ENCODE results near the gene NEDD4. TPM values are rescaled to one million over a fixed set of nuclear protein-coding genes. Genes with fewer than 3 reads are reported as not detected.

NEDD4 gene
- total RNA-seq, 1 donor from 2014 or later = 13.0 TPM

DNA sequence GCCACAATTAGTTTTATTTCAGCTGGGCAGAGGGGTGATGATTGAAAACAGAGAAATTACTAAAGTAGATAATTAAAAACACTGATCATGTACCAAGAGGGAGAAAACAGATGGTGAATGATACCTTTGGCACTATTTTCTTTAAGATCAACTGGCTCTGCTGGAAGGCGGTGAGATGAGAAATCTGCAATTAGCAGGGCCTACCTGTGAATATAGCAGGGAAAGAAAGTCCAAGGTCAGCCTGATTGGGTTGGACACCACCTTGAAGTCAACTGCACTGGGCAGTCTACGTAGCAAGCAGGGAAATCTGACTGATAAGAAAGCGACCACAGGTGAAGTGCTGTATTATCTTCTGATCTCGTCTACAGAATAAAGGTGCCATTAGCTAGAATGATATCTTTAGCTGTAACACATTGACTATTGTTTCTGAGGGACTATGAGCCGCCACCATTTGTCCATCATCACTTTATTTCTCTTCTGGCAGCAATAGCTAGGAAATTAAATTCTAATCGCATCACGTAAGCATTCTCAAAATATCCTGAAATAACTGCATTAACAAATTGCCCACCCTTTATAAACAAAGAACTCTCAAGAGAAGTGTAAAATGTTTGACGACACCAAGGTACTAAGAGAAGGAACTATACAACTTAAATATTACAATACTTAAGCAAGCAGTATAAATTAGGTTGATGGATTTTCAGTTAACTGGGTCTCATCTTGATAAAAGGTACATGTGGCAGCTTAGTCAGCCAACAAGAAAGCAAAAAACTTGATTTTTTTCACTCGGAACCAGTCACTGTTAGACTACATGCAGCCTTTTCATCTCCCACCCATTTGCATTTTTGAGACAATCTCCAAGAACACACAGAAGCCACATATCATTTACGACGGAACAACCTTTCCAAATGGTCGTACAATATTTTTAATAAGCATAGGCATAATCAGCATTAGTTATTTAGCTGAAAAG is 1.3 kb downstream of the NEDD4 start:
- H3K4me3 ChIP-seq (ENCODE audit: low read length in 3 of 3) = peak overlapping the region; percentile 78 to 86 (median 85)
- H3K4me1 ChIP-seq (ENCODE audit: control insufficient read depth in 3 of 3, insufficient read depth in 3 of 3, low read length in 3 of 3) = peaks cover 7 to 21% (median 8%) of the 10 kb centered on the region in 3 donors
- H3K27me3 ChIP-seq (ENCODE audit: control insufficient read depth in 3 of 3, insufficient read depth in 3 of 3, low read length in 3 of 3) = no peaks in the 10 kb centered on the region
- H3K27ac ChIP-seq (ENCODE audit: low read depth, low read length) = peak overlapping the region; percentile 85
- H3K36me3 ChIP-seq (ENCODE audit: control insufficient read depth in 3 of 3, insufficient read depth in 3 of 3, low read length in 3 of 3) = no peaks in the 10 kb centered on the region
- H3K9me3 ChIP-seq (ENCODE audit: control insufficient read depth in 3 of 3, low read length in 3 of 3) = no peaks in the 10 kb centered on the region
- peak overlapping the region; percentile 63 to 88 (median 83) for H3K9ac ChIP-seq (ENCODE audit: low read depth in 1 of 3, low read length in 3 of 3)

DNA sequence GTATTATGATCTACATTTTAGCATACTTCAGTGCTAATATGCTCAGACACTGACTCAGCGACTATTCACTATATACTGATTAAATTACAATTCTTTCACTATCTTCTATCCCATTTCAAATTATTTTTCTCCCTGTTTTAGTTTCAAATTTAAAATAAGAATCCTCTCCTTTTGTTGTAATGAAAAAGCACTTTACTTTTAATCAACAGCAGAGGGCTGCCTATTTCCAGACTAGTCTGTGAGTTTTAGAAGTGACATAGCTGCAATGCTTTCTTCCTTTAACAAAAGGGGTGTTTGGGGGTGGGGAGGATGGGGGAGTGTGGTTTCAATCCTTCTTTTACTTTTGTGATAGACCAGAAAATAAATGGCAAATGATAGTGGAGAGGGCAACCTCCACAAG is 2.4 kb downstream of the NEDD4 start:
- no peaks in the 10 kb centered on the region for H3K27me3 ChIP-seq (ENCODE audit: control insufficient read depth in 3 of 3, insufficient read depth in 3 of 3, low read length in 3 of 3)
- H3K4me3 ChIP-seq (ENCODE audit: low read length in 3 of 3) = no peak overlapping the region
- H3K36me3 ChIP-seq (ENCODE audit: control insufficient read depth in 3 of 3, insufficient read depth in 3 of 3, low read length in 3 of 3) = no peaks in the 10 kb centered on the region
- H3K4me1 ChIP-seq (ENCODE audit: control insufficient read depth in 3 of 3, insufficient read depth in 3 of 3, low read length in 3 of 3) = peaks cover 7 to 21% (median 8%) of the 10 kb centered on the region in 3 donors
- no peak overlapping the region for H3K9ac ChIP-seq (ENCODE audit: low read depth in 1 of 3, low read length in 3 of 3)
- H3K27ac ChIP-seq (ENCODE audit: low read depth, low read length) = no peak overlapping the region
- H3K9me3 ChIP-seq (ENCODE audit: control insufficient read depth in 3 of 3, low read length in 3 of 3) = no peaks in the 10 kb centered on the region

DNA sequence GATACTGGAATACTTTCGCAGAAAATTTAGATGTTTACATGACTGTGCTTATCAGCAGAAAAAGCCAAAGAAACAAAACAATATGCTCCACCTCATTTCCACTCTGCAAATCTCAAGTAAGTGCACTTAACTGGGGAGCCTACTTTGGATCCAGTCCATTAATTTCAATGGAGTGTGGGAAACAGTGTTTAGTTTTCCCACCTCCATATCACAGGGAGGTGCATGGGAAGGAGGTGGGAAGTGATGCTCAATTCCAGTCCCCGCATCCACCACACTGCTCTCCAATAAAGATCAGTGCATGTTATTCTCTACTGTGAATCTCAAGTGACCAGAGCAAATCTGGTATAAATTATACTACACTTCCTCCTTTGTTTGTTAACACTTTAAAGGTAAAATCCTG is 2.9 kb downstream of the NEDD4 start:
- H3K9ac ChIP-seq (ENCODE audit: low read depth in 1 of 3, low read length in 3 of 3) = no peak overlapping the region
- no peaks in the 10 kb centered on the region for H3K27me3 ChIP-seq (ENCODE audit: control insufficient read depth in 3 of 3, insufficient read depth in 3 of 3, low read length in 3 of 3)
- H3K9me3 ChIP-seq (ENCODE audit: control insufficient read depth in 3 of 3, low read length in 3 of 3) = no peaks in the 10 kb centered on the region
- no peak overlapping the region for H3K4me3 ChIP-seq (ENCODE audit: low read length in 3 of 3)
- no peak overlapping the region for H3K27ac ChIP-seq (ENCODE audit: low read depth, low read length)
- peaks cover 7 to 21% (median 8%) of the 10 kb centered on the region in 3 donors for H3K4me1 ChIP-seq (ENCODE audit: control insufficient read depth in 3 of 3, insufficient read depth in 3 of 3, low read length in 3 of 3)
- no peaks in the 10 kb centered on the region for H3K36me3 ChIP-seq (ENCODE audit: control insufficient read depth in 3 of 3, insufficient read depth in 3 of 3, low read length in 3 of 3)

DNA sequence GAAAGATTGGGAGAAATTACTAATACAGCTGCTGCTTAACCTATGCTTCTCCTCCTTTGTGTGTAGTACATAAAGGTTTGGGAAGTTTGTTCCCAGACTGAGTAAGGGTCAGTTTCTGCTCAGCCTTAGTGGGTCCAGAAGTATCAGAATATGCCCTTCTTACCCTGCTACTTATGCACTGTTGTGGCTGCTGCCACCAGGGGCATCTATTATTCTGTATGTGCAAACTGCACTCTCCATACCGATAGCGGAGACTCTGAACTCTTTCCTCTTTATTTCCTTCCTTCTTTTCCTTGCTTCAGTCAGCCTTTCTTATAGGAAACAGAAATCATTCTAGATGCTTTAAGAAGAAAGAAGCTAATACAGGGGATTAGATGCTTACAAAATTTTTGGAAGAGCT is 4.0 kb downstream of the NEDD4 start:
- no peak overlapping the region for H3K27ac ChIP-seq (ENCODE audit: low read depth, low read length)
- no peaks in the 10 kb centered on the region for H3K27me3 ChIP-seq (ENCODE audit: control insufficient read depth in 3 of 3, insufficient read depth in 3 of 3, low read length in 3 of 3)
- H3K9ac ChIP-seq (ENCODE audit: low read depth in 1 of 3, low read length in 3 of 3) = no peak overlapping the region
- H3K4me3 ChIP-seq (ENCODE audit: low read length in 3 of 3) = no peak overlapping the region
- no peaks in the 10 kb centered on the region for H3K36me3 ChIP-seq (ENCODE audit: control insufficient read depth in 3 of 3, insufficient read depth in 3 of 3, low read length in 3 of 3)
- H3K4me1 ChIP-seq (ENCODE audit: control insufficient read depth in 3 of 3, insufficient read depth in 3 of 3, low read length in 3 of 3) = peaks cover 7 to 16% (median 8%) of the 10 kb centered on the region in 3 donors
- no peaks in the 10 kb centered on the region for H3K9me3 ChIP-seq (ENCODE audit: control insufficient read depth in 3 of 3, low read length in 3 of 3)

DNA sequence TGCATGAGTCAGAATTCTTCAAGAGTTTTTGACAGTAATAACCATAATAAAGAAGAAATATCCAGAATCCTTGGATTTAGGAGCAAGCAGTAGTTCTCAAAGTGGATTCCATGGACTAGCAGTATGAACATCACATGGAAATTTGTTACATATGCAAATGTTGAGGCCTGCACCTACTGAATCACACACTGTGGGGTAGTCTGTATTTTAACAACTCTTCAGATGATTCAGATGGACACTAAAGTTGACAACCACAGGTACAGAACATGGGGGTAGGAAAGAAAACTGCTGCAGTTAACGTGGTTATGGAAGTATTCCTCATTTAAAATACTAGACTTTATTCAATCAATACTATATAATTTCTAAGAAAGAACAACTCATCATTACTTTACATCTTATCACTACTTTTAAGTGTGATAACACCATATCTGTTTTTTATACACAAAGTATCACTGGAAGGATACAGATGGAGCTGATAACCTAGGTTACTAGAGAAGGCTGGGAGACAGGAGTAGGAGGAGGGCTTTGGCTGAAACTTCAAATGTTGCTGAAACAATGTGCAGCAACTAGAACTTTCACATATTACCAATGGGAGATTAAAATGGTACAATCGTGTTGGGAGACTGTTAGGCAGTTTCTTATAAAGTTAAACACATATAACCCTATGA is 11.7 kb downstream of the NEDD4 start:
- Histone ChIP-seq H3K4me1 (ENCODE audit: control insufficient read depth in 3 of 3, insufficient read depth in 3 of 3, low read length in 3 of 3) (no peaks in the 10 kb centered on the region), H3K27ac (ENCODE audit: low read depth, low read length) (no peak overlapping the region), H3K27me3 (ENCODE audit: control insufficient read depth in 3 of 3, insufficient read depth in 3 of 3, low read length in 3 of 3) (no peaks in the 10 kb centered on the region), H3K9ac (ENCODE audit: low read depth in 1 of 3, low read length in 3 of 3) (no peak overlapping the region), H3K9me3 (ENCODE audit: control insufficient read depth in 3 of 3, low read length in 3 of 3) (no peaks in the 10 kb centered on the region), H3K36me3 (ENCODE audit: control insufficient read depth in 3 of 3, insufficient read depth in 3 of 3, low read length in 3 of 3) (no peaks in the 10 kb centered on the region), H3K4me3 (ENCODE audit: low read length in 3 of 3) (no peak overlapping the region)

DNA sequence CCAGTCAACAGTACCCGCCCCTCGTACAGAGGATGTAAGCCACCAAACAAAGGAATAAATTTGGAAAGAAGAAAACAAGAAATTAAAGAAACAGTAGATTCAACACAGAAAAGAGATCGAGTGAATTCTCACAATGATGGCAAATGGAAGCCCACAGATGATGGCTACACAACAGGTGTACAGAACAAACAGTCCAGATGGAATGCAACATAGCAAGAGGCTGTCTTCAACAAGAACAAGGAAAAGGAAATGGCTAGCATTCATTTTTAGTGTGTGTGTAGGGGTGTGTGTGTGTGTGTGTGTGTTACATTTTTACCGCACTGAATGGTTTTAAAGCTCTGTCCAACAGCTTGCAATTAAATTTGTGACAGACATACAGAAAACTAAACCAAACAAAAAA is 12.9 kb downstream of the NEDD4 start:
- no peaks in the 10 kb centered on the region for H3K9me3 ChIP-seq (ENCODE audit: control insufficient read depth in 3 of 3, low read length in 3 of 3)
- no peak overlapping the region for H3K4me3 ChIP-seq (ENCODE audit: low read length in 3 of 3)
- H3K9ac ChIP-seq (ENCODE audit: low read depth in 1 of 3, low read length in 3 of 3) = no peak overlapping the region
- H3K4me1 ChIP-seq (ENCODE audit: control insufficient read depth in 3 of 3, insufficient read depth in 3 of 3, low read length in 3 of 3) = no peaks in the 10 kb centered on the region
- H3K27ac ChIP-seq (ENCODE audit: low read depth, low read length) = no peak overlapping the region
- no peaks in the 10 kb centered on the region for H3K36me3 ChIP-seq (ENCODE audit: control insufficient read depth in 3 of 3, insufficient read depth in 3 of 3, low read length in 3 of 3)
- no peaks in the 10 kb centered on the region for H3K27me3 ChIP-seq (ENCODE audit: control insufficient read depth in 3 of 3, insufficient read depth in 3 of 3, low read length in 3 of 3)

DNA sequence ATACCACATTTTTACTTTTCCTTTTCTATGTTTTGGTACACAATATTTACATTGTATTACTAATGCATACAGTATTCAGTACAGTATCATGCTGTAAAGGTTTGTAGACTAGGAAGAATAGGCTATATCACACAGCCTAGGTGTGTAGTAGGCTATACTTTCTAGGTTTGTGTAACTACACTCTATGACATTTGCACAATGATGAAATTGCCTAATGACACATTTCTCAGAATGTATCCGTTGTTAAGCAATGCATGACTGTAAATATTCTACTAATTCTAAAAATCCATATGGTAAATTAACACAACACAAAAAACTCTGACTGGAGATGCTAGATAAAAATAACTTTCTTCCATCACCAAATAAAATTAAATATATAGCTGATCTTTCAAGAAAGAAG is 16.2 kb downstream of the NEDD4 start:
- Histone ChIP-seq H3K9ac (ENCODE audit: low read depth in 1 of 3, low read length in 3 of 3) (no peak overlapping the region), H3K4me1 (ENCODE audit: control insufficient read depth in 3 of 3, insufficient read depth in 3 of 3, low read length in 3 of 3) (no peaks in the 10 kb centered on the region), H3K9me3 (ENCODE audit: control insufficient read depth in 3 of 3, low read length in 3 of 3) (no peaks in the 10 kb centered on the region), H3K36me3 (ENCODE audit: control insufficient read depth in 3 of 3, insufficient read depth in 3 of 3, low read length in 3 of 3) (no peaks in the 10 kb centered on the region), H3K27ac (ENCODE audit: low read depth, low read length) (no peak overlapping the region), H3K4me3 (ENCODE audit: low read length in 3 of 3) (no peak overlapping the region), H3K27me3 (ENCODE audit: control insufficient read depth in 3 of 3, insufficient read depth in 3 of 3, low read length in 3 of 3) (no peaks in the 10 kb centered on the region)

DNA sequence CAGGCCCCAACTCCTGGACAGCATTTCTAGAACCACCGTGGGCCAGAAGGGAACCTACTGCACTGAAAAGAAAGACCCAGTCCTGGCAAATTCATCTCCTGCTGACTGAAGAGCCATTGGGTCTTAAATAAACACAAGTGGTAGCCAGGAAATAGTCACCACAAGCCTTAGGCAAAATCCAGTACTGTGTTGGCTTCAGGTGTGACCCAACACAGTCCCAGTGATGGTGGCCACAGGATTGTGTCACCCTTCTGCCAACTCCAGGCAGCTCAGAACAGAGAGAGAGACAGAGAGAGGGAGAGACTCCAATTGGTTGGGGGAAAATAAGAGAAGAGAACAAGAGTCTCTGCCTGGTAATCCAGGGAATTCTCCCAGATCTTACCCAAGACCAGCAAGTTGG is 23.1 kb downstream of the NEDD4 start:
- Histone ChIP-seq H3K9me3 (ENCODE audit: control insufficient read depth in 3 of 3, low read length in 3 of 3) (no peaks in the 10 kb centered on the region), H3K9ac (ENCODE audit: low read depth in 1 of 3, low read length in 3 of 3) (no peak overlapping the region), H3K36me3 (ENCODE audit: control insufficient read depth in 3 of 3, insufficient read depth in 3 of 3, low read length in 3 of 3) (no peaks in the 10 kb centered on the region), H3K4me3 (ENCODE audit: low read length in 3 of 3) (no peak overlapping the region), H3K4me1 (ENCODE audit: control insufficient read depth in 3 of 3, insufficient read depth in 3 of 3, low read length in 3 of 3) (peaks cover 0 to 2% (median 0%) of the 10 kb centered on the region in 3 donors), H3K27ac (ENCODE audit: low read depth, low read length) (no peak overlapping the region), H3K27me3 (ENCODE audit: control insufficient read depth in 3 of 3, insufficient read depth in 3 of 3, low read length in 3 of 3) (no peaks in the 10 kb centered on the region)

DNA sequence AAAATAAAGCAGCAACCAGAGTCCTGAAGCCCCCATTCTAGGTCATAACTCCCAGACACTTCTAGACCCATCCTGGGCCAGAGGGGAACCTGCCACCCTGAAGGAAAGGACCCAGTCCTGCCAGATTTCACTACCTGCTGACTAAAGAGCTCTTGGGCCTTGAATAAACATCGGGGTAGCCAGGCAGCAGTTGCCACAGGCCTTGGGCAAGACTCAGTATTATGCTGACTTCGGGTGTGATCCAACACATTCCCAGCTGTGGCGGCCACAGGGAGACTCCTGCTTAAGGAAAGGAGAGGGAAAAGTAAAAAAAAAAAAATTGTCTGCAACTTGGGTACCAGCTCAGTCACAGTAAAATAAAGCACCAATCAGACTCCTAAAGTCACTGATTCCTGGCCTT is 23.8 kb downstream of the NEDD4 start:
- Histone ChIP-seq H3K9me3 (ENCODE audit: control insufficient read depth in 3 of 3, low read length in 3 of 3) (no peaks in the 10 kb centered on the region), H3K4me3 (ENCODE audit: low read length in 3 of 3) (no peak overlapping the region), H3K9ac (ENCODE audit: low read depth in 1 of 3, low read length in 3 of 3) (no peak overlapping the region), H3K27me3 (ENCODE audit: control insufficient read depth in 3 of 3, insufficient read depth in 3 of 3, low read length in 3 of 3) (no peaks in the 10 kb centered on the region), H3K27ac (ENCODE audit: low read depth, low read length) (no peak overlapping the region), H3K4me1 (ENCODE audit: control insufficient read depth in 3 of 3, insufficient read depth in 3 of 3, low read length in 3 of 3) (peaks cover 0 to 2% (median 0%) of the 10 kb centered on the region in 3 donors), H3K36me3 (ENCODE audit: control insufficient read depth in 3 of 3, insufficient read depth in 3 of 3, low read length in 3 of 3) (no peaks in the 10 kb centered on the region)

DNA sequence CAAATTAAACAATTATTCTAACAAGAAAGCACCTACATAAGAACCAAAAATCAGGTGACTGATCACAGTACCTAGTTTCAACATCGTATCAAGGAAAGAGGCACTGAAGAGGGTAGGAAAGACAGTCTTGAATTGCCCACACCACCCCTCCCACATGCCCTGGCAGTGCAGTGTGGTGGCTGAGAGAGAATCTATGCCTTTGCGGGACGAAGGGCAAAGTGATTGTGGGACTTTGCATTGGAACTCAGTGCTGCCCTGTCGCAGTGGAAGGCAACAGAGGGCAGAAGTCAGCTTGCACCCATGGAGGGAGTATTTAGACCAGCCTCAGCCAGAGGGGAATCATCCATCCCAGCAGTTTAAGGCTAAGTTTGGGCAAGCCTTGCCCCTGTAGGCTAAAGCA is 24.5 kb downstream of the NEDD4 start:
- Histone ChIP-seq H3K36me3 (ENCODE audit: control insufficient read depth in 3 of 3, insufficient read depth in 3 of 3, low read length in 3 of 3) (no peaks in the 10 kb centered on the region), H3K9ac (ENCODE audit: low read depth in 1 of 3, low read length in 3 of 3) (no peak overlapping the region), H3K4me3 (ENCODE audit: low read length in 3 of 3) (no peak overlapping the region), H3K9me3 (ENCODE audit: control insufficient read depth in 3 of 3, low read length in 3 of 3) (no peaks in the 10 kb centered on the region), H3K4me1 (ENCODE audit: control insufficient read depth in 3 of 3, insufficient read depth in 3 of 3, low read length in 3 of 3) (peaks cover 0 to 2% (median 0%) of the 10 kb centered on the region in 3 donors), H3K27ac (ENCODE audit: low read depth, low read length) (no peak overlapping the region), H3K27me3 (ENCODE audit: control insufficient read depth in 3 of 3, insufficient read depth in 3 of 3, low read length in 3 of 3) (no peaks in the 10 kb centered on the region)
